A549 treated with DMSO at 1 μM for 4 hours (cell line): Measurements from ENCODE around the gene GPANK1. TPM values are rescaled to one million over a fixed set of nuclear protein-coding genes. Genes with fewer than 3 reads are reported as not detected.

Experiments
- total RNA-seq: library from RNA; stranded (reverse); fragments of 200-300 nt; extraction: Qiagen RNA extraction; gene quantifications from 5 replicates; pipeline ENCODE4 v1.2.3, GENCODE V29; 2022; ENCODE audit warnings: low read depth

GPANK1 gene
- total RNA-seq, result 10.7 to 15.4 TPM (median 12.2 TPM) in 5 replicates

DNA sequence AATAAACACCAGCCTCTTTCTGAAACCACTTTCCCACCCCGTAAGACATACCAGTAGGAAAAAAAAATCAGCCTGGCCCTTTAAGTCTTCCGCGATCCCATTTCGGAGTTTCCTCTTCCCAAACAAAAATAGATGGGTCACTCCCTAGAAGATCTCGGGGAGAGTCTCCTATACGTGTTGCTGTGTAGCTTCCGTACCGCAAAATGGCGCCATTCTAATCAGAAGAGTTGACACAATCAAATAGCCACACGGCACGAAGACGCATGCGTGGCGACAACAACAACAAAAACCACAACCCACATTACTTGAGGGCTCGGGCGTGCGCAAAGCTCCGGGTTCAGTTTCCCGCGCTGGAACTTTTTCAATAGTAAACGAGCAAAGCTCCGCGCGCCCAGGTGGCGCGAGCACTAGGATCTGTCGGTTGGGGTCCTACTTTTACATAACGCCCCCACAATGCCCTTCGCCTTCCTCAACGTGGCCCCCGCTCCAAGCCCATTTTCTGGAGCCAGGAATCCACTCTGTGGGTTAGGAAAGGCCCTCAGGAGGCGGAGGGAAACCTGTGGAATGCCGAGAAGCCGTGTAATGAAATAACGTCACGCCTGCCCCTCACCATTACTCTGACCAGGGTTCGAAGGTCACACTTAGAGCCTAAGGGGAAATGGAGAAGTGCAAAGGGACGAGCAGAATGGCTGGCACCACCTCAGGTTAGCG lies at the start of gene GPANK1:
TSS of gene GPANK1 (minus strand) at position 208 of the 711 bp plus-strand sequence. CDS start 519 bp downstream, outside the sequence.

DNA sequence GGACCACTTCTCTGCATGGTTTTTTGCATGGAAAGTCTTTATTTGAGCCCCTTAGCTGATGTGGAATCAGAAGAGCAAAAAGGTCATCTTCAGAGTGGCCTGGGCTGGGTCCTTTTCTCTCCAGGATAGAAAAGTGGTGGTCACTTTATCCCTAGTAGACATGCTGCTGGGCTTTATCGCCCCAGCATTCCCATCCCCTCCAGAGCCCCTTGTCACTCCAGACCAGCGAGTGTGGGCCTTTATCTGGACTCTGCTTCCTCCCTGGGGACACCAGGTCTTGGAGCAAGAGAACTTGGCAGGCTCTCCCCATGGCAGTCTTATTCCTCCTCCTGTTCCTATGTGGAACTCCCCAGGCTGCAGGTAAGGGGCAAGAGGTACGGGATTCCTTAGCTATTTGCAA lies 41.8 kb upstream of the GPANK1 start, which contains the start of gene LY6G6F:
TSS of gene LY6G6F (plus strand) at position 268 of the 400 bp plus-strand sequence. CDS start at position 309, 41 bp downstream.

DNA sequence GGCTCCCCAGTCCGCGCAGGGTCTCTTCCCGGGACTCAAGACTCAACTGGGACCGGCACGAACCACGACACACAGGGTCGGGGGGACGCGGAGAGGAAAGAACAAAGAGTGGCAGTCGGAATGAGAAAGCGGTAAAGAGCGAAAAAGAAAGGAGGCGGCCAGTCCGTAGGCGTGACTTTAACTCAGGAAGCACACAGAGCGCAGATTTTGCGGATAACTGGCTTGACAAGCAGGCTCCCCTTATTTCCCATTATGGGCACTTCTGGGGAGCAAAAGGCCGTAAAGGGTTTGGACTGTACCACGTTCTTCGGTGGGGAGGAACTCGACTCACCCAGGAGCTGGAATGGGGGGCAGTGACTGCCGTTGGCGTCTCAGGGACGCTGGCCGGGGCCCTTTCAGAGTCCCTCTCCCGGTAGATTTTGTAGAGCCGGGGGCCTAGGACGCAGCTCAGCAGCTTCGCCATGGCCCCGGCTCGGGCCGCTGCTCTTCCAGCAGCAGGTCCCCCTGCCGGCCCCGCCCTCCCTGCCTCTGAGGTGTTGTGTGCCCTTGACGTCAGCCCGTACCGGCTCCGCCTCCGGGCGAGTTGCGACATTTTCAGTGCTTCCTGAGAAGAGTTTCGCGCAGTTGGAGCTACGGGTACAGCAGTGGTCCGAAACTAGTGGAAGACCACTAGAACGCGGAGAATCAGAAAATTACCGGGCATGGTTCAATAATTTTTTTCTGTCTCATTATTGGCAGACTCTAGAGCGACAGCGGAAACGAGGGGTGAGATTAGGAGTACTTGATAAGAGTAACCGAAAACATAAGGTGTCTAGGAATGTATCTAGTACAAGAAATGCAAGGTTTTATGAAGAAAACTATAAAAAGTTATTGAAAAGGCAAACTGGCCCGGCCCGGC lies 38.3 kb upstream of the GPANK1 start, which contains the start of gene ABHD16A:
TSS of gene ABHD16A (minus strand) at position 506 of the 898 bp plus-strand sequence. CDS start at position 463, 43 bp downstream.

DNA sequence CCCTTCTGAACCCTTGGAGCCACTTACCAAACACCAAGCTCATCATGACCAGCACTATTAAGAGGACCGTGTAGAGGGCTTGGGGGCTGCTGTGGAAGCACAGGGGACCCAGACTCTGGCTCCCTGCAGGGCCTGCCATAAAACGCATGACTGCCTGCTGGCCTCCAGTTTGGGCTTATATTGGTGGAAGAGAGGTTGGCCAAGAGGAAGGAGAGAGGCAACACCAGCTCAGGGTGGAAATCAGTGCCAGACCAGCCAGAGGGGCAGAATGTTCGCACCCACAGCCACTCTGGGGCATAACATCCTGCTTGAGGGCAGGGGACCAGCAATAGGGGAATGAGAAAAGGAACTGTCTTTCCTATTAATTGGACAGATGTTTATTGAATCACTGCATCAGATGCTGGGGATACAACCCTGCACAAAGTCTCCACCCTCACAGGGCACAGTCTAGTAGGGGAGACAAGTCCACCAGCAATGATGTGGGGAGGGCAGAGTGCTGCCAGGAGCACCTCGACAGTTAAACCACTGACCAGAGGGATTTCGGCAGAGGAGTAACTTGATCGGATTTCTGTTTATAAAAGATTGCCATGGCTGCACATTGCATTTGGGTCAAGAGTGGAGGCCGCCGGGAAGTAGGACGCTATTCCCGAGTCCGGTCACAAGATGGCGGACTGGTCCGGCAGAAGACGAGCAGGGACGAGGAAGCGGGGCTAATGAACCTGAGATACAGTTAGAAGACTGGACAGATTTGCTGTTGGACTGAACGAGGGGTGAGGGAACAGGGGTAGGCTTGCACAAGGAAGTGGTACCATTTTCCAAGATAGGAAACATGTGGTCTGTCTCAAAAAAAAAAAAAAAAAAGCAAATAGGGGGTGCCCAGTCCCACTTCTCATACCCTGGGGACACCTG lies 15.7 kb upstream of the GPANK1 start, which contains the start of gene LY6G5C:
TSS of gene LY6G5C (minus strand) at position 842 of the 909 bp plus-strand sequence. CDS start at position 148, 694 bp downstream.

DNA sequence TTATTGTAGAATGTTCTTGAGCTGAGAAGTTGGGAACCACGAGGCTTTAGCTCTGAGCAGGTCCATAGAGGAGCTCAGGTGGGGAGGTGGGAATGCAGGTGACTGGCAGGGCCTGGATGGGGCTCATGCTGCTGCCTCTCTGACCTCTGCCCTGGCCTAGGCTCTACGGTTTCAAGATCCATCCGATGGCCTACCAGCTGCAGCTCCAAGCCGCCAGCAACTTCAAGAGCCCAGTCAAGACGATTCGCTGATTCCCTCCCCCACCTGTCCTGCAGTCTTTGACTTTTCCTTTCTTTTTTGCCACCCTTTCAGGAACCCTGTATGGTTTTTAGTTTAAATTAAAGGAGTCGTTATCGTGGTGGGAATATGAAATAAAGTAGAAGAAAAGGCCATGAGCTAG lies 4.9 kb upstream of the GPANK1 start, which contains the start of gene LY6G5B:
TSS of gene LY6G5B (plus strand) at position 301 of the 400 bp plus-strand sequence. CDS start 975 bp downstream, outside the sequence.

DNA sequence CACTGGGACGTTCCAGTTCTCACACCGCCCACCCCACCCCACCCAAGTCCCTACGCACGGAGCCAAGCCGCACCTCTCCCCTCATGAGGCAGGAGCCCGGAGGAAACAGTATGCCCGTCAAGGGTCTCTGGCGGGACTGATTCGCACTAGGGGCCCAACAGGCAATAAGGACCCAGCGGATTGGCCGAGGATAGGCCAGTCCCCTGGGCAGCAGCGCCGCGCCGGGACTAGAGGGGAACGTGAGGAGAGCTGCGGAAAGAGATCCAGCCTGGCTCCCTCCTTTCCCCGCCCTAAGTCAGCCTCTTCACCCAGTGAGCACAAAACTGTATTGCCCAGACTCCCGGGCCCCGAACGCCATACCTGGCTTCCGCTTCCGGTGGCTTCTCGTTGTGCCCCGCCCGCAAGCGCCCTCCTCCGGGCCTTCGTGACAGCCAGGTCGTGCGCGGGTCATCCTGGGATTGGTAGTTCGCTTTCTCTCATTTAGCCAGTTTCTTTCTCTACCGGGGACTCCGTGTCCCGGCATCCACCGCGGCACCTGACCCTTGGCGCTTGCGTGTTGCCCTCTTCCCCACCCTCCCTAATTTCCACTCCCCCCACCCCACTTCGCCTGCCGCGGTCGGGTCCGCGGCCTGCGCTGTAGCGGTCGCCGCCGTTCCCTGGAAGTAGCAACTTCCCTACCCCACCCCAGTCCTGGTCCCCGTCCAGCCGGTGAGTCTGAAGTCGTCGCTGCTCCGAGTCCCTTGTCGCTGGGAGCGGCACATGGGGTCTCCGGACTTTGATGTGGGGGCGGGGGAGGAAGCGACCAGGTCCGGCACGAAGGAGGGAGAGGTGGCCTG lies 922 bp upstream of the GPANK1 start, which contains the start of gene CSNK2B:
TSS of gene CSNK2B (plus strand) at position 580 of the 836 bp plus-strand sequence. CDS start 752 bp downstream, outside the sequence.

DNA sequence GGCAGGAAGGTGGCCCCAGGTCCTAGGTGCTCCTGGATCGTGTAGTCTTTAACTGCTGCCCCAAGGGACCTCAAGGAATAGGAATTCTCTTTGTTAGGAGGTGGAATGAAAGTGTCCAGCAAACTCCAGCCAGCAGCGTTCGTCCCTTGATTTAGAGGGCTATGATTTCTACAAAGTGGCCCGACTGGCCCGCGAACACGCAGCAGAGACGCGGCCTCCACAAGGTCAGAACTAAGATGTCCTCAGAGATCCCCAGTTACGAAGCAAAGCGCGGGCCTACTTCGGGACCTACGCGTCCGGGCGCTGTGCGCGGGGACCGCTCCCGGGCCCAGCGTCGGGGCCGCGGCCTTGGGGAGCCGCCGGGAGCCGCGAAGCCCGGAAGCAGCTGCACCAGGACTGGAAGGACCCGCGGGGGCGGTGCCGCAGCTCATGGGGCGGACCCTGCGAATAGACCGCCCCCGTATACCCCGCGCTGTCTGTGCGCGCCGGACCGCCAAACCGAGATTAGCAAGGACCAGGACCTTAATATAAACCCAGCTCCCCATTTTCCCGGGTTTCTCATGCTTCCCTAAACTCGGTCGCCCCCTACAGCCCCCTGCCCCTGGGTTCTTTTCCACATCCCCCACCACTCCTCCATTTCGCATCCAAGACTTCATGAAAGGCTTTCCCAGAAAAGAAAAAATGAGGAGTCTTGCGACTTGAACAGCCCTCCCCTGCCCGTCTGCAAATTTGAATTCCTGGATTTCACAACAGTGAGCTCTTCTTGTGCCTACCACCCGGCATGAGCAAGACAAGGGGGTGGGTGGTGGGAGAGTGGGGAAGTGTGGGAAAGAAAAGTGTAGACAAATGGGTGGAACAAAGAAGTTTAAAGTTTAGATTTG lies 4.2 kb downstream of the GPANK1 start, which contains the start of gene C6orf47:
TSS of gene C6orf47 (minus strand) at position 398 of the 881 bp plus-strand sequence. CDS start 831 bp downstream, outside the sequence.

DNA sequence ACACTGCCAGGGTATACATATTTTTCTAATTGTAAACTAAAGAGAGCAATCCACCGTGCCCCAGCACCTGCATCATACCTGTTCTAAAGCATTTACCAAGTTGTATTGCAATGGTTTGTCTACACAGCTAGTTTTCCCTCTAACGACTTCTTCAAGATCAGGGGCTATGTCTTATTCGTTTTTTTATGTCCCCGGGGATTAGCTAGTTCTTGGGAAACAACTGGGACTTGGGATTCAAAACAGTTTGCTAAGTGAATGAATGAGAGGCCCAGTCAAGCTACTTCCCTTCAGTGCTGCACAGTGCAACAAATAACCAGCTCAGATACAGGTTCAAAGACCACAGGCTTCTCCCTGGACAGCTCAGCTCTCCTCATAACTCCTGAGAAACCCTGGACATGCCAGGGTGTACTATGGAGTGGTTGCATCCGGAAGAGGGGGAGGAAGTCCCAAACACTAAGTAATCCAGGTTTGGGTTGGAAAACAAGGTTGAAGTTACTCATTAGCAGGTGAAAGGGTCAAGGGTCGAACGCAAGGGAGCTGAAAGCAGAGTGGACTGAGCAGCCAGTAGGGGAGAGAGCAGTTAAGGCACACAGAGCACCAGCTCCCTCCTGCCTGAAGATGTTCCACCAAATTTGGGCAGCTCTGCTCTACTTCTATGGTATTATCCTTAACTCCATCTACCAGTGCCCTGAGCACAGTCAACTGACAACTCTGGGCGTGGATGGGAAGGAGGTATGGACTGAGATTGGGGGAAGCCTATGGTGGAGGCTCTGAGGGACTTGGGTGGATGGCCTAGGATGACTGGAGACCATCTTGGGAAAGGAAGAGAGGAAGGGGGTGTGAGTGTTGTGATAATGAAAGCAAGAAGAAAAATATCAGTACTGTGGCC lies 9.2 kb downstream of the GPANK1 start, which contains the start of gene APOM:
TSS of gene APOM (plus strand) at position 546 of the 889 bp plus-strand sequence. CDS start at position 619, 73 bp downstream.

DNA sequence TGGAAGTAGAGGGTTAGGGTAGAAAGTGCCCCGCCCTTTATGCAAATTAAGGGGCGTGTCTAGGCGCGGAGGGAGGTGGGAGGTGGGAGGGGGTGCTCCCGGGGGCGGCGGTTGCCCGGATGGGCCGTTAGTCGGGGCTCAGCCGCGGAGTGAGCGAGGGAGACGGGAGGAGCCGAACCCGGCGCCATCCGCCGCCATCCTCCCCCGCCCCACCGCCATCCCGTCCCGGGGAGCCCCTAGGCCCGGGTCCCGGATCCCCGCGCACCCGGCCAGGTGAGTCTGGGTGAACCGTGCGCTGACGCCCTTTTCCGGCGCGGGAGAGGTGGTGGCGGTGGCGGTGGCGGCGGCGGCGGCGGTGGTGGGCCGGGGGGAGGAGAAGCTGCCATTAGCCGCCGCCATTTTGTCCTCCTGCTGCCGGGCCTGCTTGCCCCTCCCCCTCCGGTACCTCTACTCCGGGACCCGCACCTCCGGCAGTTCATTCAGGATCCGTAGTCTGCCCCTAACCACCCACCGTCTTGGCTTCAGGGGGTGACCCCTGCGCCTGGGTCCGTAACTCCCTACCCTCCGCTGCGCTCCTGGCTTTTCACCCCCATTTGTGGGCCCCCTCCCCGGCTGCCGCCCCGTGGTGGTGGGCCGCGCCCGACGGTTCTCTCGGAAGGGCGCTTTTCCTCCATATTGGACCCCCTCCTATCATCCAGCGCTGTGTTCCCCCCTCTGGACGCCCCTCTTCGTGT lies 44.0 kb downstream of the GPANK1 start, which contains the start of gene PRRC2A:
TSS of gene PRRC2A (plus strand) at position 130 of the 734 bp plus-strand sequence. CDS start 2,075 bp downstream, outside the sequence.

DNA sequence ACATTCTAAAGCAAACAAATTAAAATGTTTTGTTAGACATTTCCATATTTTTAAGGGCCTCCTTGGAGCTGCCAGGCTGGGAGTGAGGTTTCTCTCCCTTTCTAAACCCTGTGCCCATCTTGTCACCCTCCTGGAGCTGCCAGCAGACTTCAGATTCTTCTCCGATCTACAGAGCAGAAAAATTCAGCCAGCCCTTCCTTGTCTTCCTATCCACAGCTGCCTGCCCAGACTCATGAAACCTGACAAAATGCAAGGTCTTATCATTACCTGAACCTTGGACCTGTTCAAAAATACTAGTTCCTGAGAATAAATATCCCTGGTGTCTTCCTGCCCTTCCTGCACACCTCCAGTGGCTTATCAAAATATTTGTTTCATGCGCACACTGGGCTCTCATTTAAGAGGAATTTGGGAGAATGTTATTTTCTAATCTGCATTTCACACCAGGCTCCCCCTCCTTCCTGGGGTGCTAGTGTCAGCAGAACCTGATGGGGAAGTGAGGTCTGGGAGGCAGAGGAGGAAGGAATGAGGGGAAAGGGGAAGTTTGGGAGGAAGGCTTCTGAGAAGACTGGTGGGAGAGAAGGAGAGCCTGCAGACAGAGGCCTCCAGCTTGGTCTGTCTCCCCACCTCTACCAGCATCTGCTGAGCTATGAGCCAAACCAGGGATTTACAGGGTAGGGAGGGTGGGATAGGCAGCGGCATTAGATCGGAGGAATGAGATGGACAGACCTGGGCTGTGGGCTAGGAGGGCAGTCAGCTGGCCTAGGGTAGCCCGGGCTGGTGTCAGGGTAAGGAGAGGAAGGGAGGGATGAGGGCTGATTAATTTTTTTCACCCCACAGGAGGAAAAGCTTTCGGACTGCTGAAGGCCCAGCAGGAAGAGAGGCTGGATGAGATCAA lies 49.9 kb downstream of the GPANK1 start, which contains the start of gene AIF1:
TSS of gene AIF1 (plus strand) at position 551 of the 895 bp plus-strand sequence. CDS start at position 647, 96 bp downstream.

Other genes starting within 250 kb of the GPANK1 start
- 7.6 to 9.0 TPM (median 8.6 TPM) in 5 replicates for gene MICB, start 166.9 kb downstream of the GPANK1 start, total RNA-seq
- not detected in 5 replicates for gene MCCD1, start 136.0 kb downstream of the GPANK1 start, total RNA-seq
- 352 to 407 TPM (median 386 TPM) in 5 replicates for gene DDX39B, start 123.0 kb downstream of the GPANK1 start, total RNA-seq
- 0.40 to 0.77 TPM (median 0.64 TPM) in 5 replicates for gene ATP6V1G2, start 118.4 kb downstream of the GPANK1 start, total RNA-seq
- gene NFKBIL1, start 117.4 kb downstream of the GPANK1 start, total RNA-seq, result 9.6 to 12.9 TPM (median 11.4 TPM) in 5 replicates
- gene LTA, start 92.7 kb downstream of the GPANK1 start, total RNA-seq, result 0.11 to 0.12 TPM in 2 of 5 replicates, not detected in the others
- gene TNF, start 89.4 kb downstream of the GPANK1 start, total RNA-seq, result 0.10 to 0.22 TPM (median 0.11 TPM) in 3 of 5 replicates, not detected in the others
- 0.29 to 0.50 TPM (median 0.49 TPM) in 5 replicates for gene LTB, start 82.6 kb downstream of the GPANK1 start, total RNA-seq
- 0.20 to 0.26 TPM in 2 of 5 replicates, not detected in the others for gene LST1, start 78.7 kb downstream of the GPANK1 start, total RNA-seq
- gene NCR3, start 72.0 kb downstream of the GPANK1 start, total RNA-seq, result not detected in 5 replicates
- gene AIF1, start 49.8 kb downstream of the GPANK1 start, total RNA-seq, result not detected in 5 replicates
- gene PRRC2A, start 44.3 kb downstream of the GPANK1 start, total RNA-seq, result 68.9 to 101 TPM (median 86.8 TPM) in 5 replicates
- 119 to 155 TPM (median 144 TPM) in 5 replicates for gene BAG6, start 12.3 kb downstream of the GPANK1 start, total RNA-seq
- 2.8 to 3.8 TPM (median 3.2 TPM) in 5 replicates for gene APOM, start 9.1 kb downstream of the GPANK1 start, total RNA-seq
- 10.9 to 13.1 TPM (median 12.1 TPM) in 5 replicates for gene C6orf47, start 4.2 kb downstream of the GPANK1 start, total RNA-seq
- 165 to 176 TPM (median 167 TPM) in 5 replicates for gene CSNK2B, start 1.1 kb upstream of the GPANK1 start, total RNA-seq
- 3.6 to 5.8 TPM (median 5.1 TPM) in 5 replicates for gene LY6G5B, start 5.0 kb upstream of the GPANK1 start, total RNA-seq
- gene LY6G5C, start 16.1 kb upstream of the GPANK1 start, total RNA-seq, result 0.95 to 2.0 TPM (median 1.3 TPM) in 5 replicates
- 16.1 to 20.1 TPM (median 17.9 TPM) in 5 replicates for gene ABHD16A, start 38.3 kb upstream of the GPANK1 start, total RNA-seq
- not detected in 5 replicates for gene LY6G6F, start 41.9 kb upstream of the GPANK1 start, total RNA-seq
- gene LY6G6D, start 50.4 kb upstream of the GPANK1 start, total RNA-seq, result not detected in 5 replicates
- 0.12 to 0.20 TPM in 2 of 5 replicates, not detected in the others for gene LY6G6C, start 56.7 kb upstream of the GPANK1 start, total RNA-seq
- not detected in 5 replicates for gene MPIG6B, start 58.4 kb upstream of the GPANK1 start, total RNA-seq
- 27.0 to 30.0 TPM (median 27.6 TPM) in 5 replicates for gene DDAH2, start 64.3 kb upstream of the GPANK1 start, total RNA-seq
- gene CLIC1, start 71.5 kb upstream of the GPANK1 start, total RNA-seq, result 490 to 521 TPM (median 507 TPM) in 5 replicates
- 10.7 to 16.8 TPM (median 15.8 TPM) in 5 replicates for gene MSH5, start 75.0 kb upstream of the GPANK1 start, total RNA-seq
- gene SAPCD1, start 97.7 kb upstream of the GPANK1 start, total RNA-seq, result 3.0 to 5.0 TPM (median 3.3 TPM) in 5 replicates
- 1.4 to 2.0 TPM (median 1.8 TPM) in 5 replicates for gene VWA7, start 112.3 kb upstream of the GPANK1 start, total RNA-seq
- gene VARS1, start 130.8 kb upstream of the GPANK1 start, total RNA-seq, result 52.7 to 64.9 TPM (median 59.0 TPM) in 5 replicates
- 49.8 to 66.9 TPM (median 61.6 TPM) in 5 replicates for gene LSM2, start 142.0 kb upstream of the GPANK1 start, total RNA-seq
- 1.00 to 2.0 TPM (median 1.9 TPM) in 5 replicates for gene HSPA1L, start 150.3 kb upstream of the GPANK1 start, total RNA-seq
- 134 to 436 TPM (median 349 TPM) in 5 replicates for gene HSPA1A, start 150.5 kb upstream of the GPANK1 start, total RNA-seq
- gene HSPA1B, start 162.7 kb upstream of the GPANK1 start, total RNA-seq, result 109 to 336 TPM (median 263 TPM) in 5 replicates
- 26.4 to 37.6 TPM (median 30.1 TPM) in 5 replicates for gene NEU1, start 197.8 kb upstream of the GPANK1 start, total RNA-seq
- 0.05 to 0.36 TPM (median 0.15 TPM) in 3 of 5 replicates, not detected in the others for gene SLC44A4, start 214.0 kb upstream of the GPANK1 start, total RNA-seq
- gene EHMT2, start 232.7 kb upstream of the GPANK1 start, total RNA-seq, result 21.2 to 34.6 TPM (median 30.7 TPM) in 5 replicates
- gene ZBTB12, start 237.1 kb upstream of the GPANK1 start, total RNA-seq, result 3.5 to 5.5 TPM (median 4.8 TPM) in 5 replicates